Right ventricle myocardium inferior (tissue), 1 donor: Measurements from ENCODE around the gene GPRC5A. TPM values are rescaled to one million over a fixed set of nuclear protein-coding genes. Genes with fewer than 3 reads are reported as not detected.

Experiments
- ATAC-seq: fragments of 200-7000 bp; cut with Tn5 transposase; one replicate; pipeline ENCODE4 v1.9.1; 2020; ENCODE audit warnings: mild to moderate bottlenecking, moderate library complexity
- DNase-seq: peaks from one replicate; pipeline ENCODE4 v3.0.0; 2021; ENCODE audit errors: missing footprints
- intact Hi-C: fragments of 100-400 bp; cut with DNase I; formaldehyde crosslinking; loops from one replicate; pipeline ENCODE4 v1.11.0; 2022
- total RNA-seq: library from RNA; stranded (reverse); fragmentation: NEBNext Ultra II Directional; extraction: Animal tissue kit (Norgen Biotek cat#: 25700); gene quantifications from one replicate; pipeline ENCODE4 v1.2.1, GENCODE V29; 2021
- donor health status: DM: no; HTN: yes; CAD: no; lungs with severe emphysema.

GPRC5A gene
- total RNA-seq, 1 donor from 2014 or later: 1.7 TPM

DNA sequence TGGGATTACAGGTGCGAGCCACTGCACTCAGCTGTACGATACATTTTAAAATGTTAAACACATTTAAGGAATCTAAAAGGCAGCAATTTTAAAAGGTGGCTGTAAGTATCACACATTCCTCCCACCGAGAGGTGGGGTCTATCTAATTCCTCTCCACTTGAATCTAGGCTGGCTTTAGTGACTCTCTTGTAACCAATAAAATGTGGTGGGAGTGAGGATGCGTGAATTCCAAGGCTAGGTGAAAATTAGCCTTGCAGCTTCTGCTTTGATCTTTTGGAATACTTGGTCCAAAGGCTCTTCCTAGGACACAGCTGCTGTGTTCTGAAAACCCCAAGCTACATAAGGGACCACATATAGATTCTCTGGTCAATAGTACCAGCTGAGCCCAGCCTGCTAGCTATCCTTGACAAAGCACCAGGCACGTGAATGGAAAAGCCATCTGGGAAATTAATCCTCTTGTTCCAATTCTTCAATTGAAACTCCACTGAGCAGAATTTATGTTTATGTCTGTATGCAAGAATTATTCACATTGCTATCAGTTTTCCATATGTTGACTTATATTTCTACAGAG is 69.4 kb downstream of the GPRC5A start:
- intact Hi-C loops: no loop called here
- ATAC-seq: no peak
- no peak for DNase-seq

DNA sequence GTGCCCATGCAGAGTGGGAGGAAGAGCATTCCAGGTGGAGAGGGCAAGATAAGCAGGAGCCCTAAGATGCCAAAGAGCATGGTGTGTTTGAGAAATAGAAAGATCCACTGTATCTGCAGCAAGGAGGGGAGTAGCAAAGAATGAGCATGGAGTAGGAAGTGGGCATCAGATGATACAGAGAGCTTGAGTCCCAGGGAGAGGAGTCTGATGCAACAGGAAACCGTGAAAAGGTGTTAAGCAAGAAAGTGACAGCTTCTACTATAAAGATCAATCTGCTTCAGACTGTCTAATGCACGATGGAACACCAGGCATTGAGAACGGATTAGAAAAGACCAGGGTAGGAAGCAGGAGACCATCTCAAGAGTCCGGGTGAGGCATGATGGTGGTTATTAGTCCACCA is 72.9 kb downstream of the GPRC5A start:
- intact Hi-C loops: no loop called here
- no peak for ATAC-seq
- DNase-seq: no peak

- intact Hi-C loops: no loop called here
- DNase-seq (no peak), ATAC-seq (no peak)
Measured at GRCh38 chr12:12965836-12966235, 74.5 kb downstream of the GPRC5A start.

Other genes with a start within 250 kb of the GPRC5A start
- not detected for gene GPR19, start 195.4 kb upstream of the GPRC5A start, total RNA-seq
- 38.0 TPM for gene CDKN1B, start 174.2 kb upstream of the GPRC5A start, total RNA-seq
- 19.7 TPM for gene APOLD1, start 105.9 kb upstream of the GPRC5A start, total RNA-seq
- 26.5 TPM for gene DDX47, start 78.2 kb upstream of the GPRC5A start, total RNA-seq
- gene GPRC5D, start 60.6 kb downstream of the GPRC5A start, total RNA-seq: not detected
- 63.5 TPM for gene HEBP1, start 108.7 kb downstream of the GPRC5A start, total RNA-seq
- 2.4 TPM for gene FAM234B, start 152.8 kb downstream of the GPRC5A start, total RNA-seq
- gene GSG1, start 212.1 kb downstream of the GPRC5A start, total RNA-seq: not detected